Posterior vena cava (tissue), 2 donors: ENCODE results near the gene PRKAR1B. TPM values are rescaled to one million over a fixed set of nuclear protein-coding genes. Genes with fewer than 3 reads are reported as not detected.

Source experiments
- DNase-seq: peaks from one replicate; pipeline ENCODE4 v3.0.0-alpha.2; 2020; ENCODE audit warnings: low spot score
- intact Hi-C, 2 donors: fragments of 100-400 bp; cut with DNase I; formaldehyde crosslinking; loops; one replicate each; pipeline versions ENCODE4 v1.14.1 to v1.14.2; 2022 to 2023
- total RNA-seq, 2 donors: library from RNA; stranded (reverse); fragmentation: NEBNext Ultra II Directional; extraction: Animal tissue kit (Norgen Biotek cat#: 25700); gene quantifications; one replicate each; pipeline ENCODE4 v1.2.1, GENCODE V29; 2021
- donor health status: DM: yes; HTN: yes; CAD: no.
- donor health status: DM: yes; HTN: yes; CAD: no.

Gene PRKAR1B
- total RNA-seq, 2 donors from 2014 or later = 10.1 TPM

DNA sequence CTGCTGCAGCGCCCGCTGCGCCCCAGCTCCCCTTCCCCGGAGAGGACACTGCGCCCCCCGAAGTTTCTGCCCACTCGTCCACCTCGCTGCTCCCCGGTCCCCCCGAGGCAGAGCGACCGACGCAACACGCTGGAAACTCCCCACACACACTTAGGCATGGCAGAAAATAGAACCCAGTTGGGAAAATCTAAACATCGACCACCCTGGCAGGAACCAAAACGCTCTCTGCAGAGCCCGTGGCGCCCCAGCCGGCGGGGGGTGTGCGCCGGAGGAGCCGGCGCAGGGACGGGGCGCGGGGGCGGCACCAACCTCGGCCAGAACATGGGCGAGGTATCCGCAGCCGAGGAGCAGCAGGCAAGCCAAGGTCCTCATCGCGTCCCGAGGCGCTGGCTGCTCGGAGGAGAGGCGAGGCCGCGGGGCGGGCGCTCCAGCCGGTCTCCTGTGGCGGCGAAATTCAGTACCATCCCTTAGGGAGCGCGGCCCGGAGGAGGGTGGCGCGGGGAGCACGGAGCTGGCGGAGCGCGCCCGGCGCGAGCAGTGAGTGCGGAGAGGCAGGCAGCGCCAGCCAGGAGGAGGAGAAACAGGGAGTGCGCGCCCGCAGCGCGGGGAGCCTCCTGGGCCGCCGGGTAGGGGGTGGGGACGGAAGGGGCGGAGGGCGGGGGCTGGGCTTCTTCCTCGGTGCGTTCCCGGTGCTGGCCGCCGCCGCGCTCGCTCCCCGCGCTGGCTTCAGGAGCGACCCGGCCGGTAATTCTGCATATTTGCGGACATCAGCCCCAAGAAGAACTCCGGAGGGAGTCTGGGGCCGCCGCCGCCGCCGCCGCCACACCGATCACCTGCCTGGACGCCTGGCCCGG lies 208.2 kb downstream of the PRKAR1B start:
- peak; percentile 92 for DNase-seq
- intact Hi-C loops = loop anchor here in 1 of 2 donors (5.0 to 10.0 kb wide), 2 partner anchors 146 to 253 kb away; no protein-coding TSS in a partner anchor

DNA sequence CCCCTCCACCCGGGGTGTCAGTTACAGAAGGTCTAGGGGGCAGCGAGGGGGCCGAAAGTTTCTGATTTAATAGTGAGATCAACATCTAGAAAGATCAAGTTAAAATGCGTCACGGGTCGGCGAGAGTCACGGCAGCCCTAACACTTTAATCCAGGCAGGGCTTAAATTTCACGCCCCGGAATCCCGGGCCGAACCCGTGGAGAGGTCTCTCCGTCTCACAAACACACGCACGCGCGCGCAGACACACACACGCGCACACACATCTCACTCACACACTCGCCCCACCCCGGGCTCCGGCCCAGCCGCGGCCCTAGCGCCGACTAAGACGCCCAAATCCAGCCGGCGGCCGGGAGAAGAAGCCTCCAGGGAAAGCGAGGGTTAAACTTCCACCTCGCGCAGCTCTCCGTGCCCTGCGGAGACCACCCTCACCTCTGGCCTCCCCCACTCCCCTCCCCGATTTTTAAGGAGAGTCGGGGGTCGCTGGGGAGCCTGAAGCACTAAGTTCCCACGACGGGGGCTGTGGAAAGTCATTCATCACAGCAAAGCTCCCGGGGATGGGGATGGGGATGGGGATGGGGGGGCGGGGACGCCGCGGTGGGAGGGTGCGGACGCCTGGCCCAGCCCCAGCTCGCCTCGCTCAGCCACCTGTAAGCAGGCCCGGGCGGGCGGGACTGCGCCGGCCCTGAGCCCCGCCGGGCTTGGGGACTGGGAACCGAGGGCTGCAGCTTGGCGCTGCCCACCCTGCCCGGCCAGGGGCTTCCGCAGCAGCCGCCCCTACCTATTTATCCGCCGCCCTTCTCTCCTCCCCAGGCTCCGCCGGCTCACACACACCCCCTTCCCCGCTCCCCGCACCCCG lies 209.1 kb downstream of the PRKAR1B start:
- DNase-seq = peak; percentile 94
- intact Hi-C loops = loop anchor here in 1 of 2 donors (5.0 to 10.0 kb wide), 2 partner anchors 147 to 254 kb away; no protein-coding TSS in a partner anchor

DNA sequence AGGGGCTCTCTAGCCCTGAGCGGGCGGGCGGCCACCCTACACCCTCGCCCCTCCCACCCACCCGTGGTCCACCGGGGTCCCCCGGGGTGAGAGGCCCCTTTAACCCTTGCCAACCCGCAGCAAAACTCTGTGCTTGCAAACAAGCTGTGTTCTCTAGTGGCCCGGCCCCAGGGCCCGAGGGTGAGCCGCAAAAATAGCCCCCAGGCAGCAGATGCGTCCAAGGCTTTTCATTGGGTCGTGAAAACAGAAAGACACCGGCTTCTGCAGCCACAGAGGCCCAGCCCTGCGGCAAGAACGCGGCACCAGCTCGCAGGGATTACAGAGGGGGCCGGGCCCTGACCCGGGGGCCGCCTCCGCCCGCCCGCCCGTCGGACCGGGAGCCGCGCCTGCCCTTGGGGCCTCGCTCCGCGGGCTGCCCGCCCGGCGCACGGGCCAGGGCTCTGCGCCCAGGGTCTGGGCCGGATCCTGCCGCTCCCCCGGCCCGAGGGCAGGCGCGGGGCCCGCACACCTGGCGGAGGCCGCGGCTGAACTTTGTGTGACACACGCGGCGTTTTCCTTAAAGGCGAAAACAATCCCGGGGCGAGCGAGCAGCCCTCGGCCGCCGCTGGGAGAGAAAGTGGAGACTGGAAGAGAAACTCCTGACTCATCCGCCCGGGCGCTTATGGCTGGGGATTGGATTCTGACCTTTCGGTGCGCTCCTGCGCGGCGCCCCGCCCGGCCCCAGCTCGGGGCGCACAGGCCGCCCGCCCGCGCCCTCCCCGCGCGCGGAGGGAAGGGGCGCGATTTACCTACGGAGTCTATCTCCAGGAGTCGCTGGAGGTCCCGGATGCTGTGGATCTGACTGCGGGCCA lies 210.2 kb downstream of the PRKAR1B start:
- intact Hi-C loops = loop anchor here in 1 of 2 donors (5.0 to 10.0 kb wide), 2 partner anchors 148 to 255 kb away; no protein-coding TSS in a partner anchor
- DNase-seq = peak; percentile 93

DNA sequence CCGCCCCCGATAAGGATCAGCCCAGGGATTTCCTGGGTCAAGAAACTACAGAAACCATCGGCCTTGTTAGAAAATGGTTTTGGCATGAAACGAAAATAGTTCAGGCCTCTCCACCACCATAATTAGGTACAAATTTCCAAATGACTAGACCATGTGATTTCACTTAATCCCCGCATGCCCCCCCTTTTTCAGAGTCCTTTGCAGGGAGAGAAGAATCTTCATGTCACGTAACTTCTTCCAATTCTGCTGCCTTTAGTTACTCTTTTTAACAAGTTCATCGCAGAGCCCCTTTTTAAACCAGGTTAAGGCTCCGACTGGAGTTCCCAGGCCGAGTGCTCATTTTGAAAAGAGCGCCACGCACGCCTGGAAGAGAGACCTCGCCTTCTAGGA lies 210.9 kb downstream of the PRKAR1B start:
- DNase-seq = no peak
- intact Hi-C loops = loop anchor here in 1 of 2 donors (5.0 to 10.0 kb wide), 2 partner anchors 149 to 256 kb away; no protein-coding TSS in a partner anchor

DNA sequence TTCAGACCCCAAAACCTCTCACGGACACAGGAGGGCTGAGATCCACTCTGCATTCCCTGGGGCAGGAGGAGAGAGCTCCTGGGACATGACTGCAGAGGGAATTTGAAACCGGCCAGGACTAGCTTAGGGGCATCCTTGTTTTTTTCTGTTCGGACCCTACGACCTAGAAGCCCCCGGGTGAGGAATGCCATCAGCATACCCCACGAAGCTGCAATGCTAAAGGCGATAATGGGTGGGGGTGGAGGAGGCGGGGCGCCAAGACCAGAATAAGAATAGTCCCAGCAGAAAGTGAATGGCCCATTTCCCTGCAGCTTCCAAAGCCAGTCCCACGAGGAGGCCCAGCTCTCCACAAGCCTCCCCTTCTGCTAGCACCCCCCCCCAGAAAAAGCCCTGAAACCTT lies 211.5 kb downstream of the PRKAR1B start:
- intact Hi-C loops = loop anchor here in 1 of 2 donors (5.0 to 10.0 kb wide), 2 partner anchors 149 to 257 kb away; no protein-coding TSS in a partner anchor
- DNase-seq = no peak

DNA sequence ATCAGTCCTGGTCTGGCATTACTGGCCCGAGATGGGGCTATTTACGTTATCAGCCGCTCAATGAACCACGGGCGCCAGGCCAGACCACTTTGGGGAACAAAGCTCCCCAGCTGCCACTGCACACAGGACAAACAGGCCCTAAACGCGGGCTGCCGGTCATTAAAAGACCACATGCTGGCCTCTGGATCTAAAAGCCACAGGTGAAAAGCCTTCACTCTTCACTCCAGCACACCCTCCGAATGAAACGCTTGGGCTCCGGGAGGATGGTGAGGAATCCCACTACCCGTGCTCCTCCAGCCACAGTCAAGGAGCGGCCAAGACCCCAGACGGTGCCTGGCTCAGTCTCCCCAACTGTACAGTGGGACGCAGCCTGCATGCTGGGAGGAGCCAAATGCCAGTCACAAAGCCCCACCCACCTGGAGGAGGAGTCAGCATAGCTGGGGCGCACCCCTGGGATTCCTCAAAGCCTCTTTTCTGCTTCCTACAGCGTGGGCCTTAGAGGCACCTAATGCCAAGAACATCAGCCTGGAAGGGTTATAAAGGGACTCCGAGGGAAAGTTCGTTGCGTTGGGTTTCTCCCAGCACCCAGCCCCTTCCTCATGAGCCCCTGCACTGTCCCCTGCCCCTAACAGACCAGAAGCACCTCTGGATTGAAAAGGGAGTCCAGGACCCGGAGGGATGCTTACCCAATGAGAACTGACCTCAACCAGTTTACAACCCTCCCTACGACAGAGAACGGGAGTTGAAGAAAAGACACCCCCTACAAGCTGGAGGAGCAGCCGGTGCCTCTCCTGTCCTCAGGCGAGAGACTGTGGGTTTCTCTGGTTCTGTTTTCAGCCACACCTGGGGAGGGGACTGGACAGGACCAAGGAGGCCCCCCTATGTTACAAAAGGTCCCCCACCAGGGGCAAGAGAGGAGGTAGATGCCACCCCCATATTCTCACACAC lies 212.2 kb downstream of the PRKAR1B start:
- no peak for DNase-seq
- intact Hi-C loops = loop anchor here in 1 of 2 donors (5.0 to 10.0 kb wide), 2 partner anchors 150 to 257 kb away; no protein-coding TSS in a partner anchor

DNA sequence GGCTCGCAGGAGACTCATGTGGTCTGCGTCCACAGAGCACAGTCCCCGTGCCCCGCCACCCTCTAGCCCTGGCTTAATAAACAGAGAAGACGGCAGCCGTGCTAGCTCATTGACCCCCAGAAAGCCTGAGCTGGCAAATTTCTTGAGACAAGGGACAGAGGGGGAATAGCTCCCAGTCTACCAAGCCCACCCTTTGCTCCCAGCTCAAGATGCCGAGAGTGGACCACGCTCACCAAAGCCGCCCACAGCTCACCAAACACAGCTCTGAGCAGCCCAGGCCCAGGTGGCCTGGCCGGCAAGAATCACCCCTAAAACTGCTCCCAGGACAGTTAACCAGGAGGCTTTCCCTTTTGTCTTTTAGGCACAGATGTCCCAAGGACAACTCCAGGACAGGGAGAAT lies 212.8 kb downstream of the PRKAR1B start:
- intact Hi-C loops = loop anchor here in 1 of 2 donors (10.0 kb wide), 1 partner anchor 151 kb away; no protein-coding TSS in a partner anchor
- DNase-seq = no peak

DNA sequence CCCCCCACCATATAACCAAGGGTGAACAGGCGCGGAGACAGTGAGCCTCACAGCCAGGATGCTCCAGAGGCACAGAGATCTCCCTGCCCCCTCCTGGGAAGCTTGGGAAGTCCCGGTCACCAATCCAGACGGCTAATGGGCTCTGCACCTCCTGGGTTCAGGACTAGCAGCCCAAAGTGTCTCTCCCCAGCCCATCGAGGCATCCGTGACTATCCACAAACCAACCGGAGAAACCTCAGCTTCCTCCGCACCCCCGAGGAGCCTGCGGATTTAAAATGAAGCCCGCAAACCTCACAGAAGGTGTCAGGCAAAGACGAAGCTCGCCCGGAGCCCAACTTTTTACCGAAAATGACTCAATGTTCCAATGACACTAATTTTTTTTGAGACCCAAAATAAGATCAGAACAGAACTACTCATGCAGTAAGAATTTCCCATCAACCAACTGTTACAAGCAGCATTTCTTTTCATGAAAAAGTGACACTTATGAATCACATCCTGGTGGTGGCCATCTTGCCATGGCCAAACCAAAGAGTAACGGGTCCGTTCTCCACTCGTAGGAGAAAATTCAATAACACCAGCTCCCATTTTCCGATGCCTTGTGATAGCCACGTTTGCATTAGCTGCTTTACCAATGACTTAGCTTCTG lies 213.4 kb downstream of the PRKAR1B start:
- DNase-seq = no peak
- intact Hi-C loops = loop anchor here (2.0 to 10.0 kb wide), 2 partner anchors 151 to 181 kb away; no protein-coding TSS in a partner anchor

DNA sequence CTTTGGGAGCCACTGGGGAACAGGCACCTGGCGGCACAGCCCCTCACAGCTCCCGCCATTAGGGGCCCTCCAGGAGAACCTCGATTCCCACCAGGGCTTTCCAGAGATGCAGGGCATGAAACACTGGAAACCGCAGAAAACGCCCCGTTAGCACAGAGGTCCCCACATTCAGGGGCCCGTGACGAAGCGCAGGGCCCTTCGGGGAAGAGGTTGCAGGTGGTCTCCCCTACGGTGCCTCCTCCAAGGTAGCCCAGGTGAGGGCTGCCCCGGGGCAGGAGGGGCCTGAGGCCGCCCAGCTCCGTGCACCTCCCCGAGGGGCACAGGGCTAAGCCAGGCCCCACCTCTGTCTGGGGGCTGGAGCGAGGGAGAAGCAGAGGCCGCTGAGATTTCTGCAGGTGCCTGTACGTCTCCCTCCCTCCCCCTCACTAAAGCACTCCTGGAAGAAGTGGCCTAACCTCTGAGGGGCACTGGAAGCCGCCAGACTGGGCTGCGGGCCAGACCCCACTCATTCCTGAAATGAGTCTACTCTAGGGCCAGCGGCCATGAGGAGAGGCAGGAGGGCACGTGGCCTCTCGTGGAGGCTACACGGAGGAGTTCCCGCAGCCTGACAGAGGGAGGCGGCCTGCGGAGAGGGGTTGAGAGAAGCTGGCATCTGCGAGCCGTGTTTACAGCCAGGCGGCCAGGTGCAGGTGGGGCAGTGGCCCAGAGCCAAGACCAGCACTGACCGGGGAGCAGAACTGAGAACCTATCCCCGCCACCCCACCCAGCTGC lies 214.4 kb downstream of the PRKAR1B start:
- intact Hi-C loops = loop anchor here (2.0 to 10.0 kb wide), 2 partner anchors 152 to 180 kb away; no protein-coding TSS in a partner anchor
- no peak for DNase-seq

DNA sequence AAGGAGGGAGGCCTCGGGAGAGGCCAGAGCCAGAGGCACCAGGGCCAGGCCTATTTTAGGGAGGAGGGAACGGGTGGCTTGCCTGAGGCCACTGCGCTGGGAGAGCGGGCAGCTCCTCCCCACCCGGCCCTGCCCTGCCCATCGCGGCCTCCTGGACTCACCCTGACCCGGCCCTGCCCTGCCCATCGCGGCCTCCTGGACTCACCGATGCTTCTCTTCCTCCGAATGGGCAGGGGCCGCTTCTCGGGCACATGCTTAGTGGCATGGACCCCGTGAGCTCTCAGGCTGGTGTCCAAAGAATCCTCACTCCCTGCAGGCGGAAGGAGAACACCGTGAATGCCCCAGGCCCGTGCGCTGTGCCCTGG lies 215.0 kb downstream of the PRKAR1B start:
- intact Hi-C loops = loop anchor here (2.0 to 10.0 kb wide), 2 partner anchors 153 to 179 kb away; no protein-coding TSS in a partner anchor
- no peak for DNase-seq

DNA sequence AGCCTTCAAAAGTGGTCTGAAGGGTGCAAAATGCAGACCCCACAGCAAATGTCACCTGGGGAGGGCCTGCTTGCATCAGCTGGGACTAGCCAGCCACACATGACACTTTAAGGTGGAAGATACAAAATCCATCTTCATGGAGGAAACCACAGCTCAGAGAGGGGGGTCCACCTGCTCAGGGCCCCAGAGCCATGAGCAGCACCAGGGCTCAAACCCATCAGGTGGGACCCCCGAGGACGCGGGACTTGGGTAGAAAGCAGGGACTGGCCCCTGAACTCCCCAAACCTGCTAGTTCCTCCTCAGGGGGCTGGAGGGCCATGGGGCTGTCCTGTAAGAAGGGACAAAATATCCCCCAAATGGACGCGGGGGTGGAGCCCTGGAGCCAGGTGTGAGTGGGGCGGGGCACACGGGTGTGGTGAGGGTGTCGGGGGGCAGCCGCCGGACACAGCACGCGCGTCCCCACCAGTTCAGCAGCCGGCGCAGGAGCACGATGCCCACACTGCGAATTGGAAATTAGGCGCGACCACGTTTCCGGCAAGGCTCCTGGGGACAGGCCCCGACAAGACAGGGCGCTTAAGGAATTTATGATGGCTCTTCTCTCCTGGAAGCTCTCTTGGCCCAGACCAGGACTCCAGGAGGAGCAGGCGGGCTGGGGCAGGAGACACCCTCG lies 215.5 kb downstream of the PRKAR1B start:
- peak; percentile 60 for DNase-seq
- intact Hi-C loops = loop anchor here (2.0 to 10.0 kb wide), 2 partner anchors 153 to 179 kb away; no protein-coding TSS in a partner anchor

DNA sequence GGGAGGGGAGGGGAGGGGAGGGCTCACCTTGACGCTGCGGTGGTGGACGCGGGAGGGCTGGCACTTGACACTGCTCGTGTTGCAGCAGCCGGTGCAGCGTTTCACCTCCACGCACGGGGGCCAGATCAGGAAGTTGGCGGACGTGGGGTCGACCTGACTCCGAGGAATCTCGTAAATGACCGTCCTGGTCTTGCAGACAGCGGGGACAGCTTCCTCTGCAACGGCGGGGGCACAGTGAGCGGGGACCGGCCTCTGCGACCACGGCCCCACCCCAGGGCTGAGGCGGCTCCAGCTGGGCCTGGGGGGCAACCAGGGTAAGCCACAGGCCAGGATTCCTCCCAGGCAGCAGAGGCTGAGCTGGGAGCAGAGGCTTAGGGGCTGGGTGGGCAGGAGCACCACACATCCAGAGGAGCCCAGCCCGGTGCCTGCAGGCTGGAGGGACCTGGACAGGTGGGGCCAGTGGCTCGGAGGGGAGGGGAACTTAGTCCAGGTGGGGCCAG lies 216.2 kb downstream of the PRKAR1B start:
- intact Hi-C loops = loop anchor here in 1 of 2 donors (10.0 kb wide), 1 partner anchor 154 kb away; no protein-coding TSS in a partner anchor
- peak; percentile 75 for DNase-seq

DNA sequence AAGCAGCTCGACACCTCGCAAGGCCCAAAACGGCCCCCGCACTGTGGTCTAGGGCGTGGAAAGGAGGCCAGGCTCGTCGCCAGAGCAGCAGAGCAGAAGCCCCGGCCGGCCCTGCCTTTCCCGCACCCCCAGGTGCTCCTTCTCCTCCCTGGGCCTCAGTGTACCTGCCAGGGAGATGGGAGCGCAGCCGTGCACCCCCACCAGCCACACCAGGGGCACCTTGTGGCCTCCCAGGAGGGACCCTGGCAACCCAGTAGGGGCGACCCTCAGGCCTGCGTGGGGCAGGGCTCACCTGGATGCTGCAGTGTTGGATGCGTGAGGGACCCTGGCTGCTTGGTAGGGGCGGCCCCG lies 217.0 kb downstream of the PRKAR1B start:
- DNase-seq = peak; percentile 69
- intact Hi-C loops = loop anchor here in 1 of 2 donors (10.0 kb wide), 1 partner anchor 155 kb away; no protein-coding TSS in a partner anchor

DNA sequence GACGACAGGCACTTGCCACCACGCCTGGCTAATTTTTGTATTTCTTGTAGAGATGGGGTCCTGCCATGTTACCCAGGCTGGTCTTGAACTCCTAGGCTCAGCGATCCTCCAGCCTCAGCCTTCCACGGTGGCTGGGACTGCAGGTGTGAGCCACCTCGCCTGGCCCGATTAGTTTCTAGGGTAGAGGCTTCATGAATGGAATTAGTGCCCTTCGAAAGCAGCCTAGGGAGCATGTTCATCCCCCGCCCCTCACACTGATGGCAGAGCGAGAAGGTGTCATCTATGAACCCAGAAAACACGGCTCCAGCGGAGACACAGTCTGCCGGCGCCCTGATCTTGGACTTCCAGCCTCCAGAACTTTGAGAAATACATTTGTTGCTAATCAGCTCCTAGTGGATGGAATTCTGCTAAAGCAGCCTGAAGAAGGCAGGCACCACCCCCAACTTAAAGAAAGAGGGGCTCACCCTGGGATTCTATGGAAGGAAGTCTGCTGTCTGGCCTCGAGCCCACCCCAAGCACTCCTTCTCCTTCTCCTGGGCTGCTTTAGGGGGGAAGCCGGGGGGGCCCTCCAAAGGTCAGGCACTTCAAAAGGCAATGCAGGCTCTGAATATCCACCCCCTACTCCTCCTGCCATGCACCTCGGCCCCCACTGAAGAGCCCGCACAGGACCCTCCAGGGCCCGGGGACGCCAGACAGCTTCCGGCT lies 217.5 kb downstream of the PRKAR1B start:
- DNase-seq = peak; percentile 64
- intact Hi-C loops = loop anchor here in 1 of 2 donors (10.0 kb wide), 2 partner anchors 155 to 175 kb away; no protein-coding TSS in a partner anchor
